KOPT-K1 (cell line): ENCODE data around the gene NFASC.

Source experiments
- H3K27ac ChIP-seq: fragments of 200-600 bp; sonication (generic); 2 replicates; pipeline ENCODE4 v1.5.1; 2016; ENCODE audit warnings: antibody characterized with exemption, mild to moderate bottlenecking, low read depth, low read length; ENCODE audit not compliant: poor library complexity, severe bottlenecking
- H3K36me3 ChIP-seq: fragments of 200-600 bp; sonication (generic); 2 replicates; pipeline ENCODE4 v1.5.1; 2017; ENCODE audit warnings: antibody characterized with exemption, mild to moderate bottlenecking, low read length, moderate library complexity; ENCODE audit not compliant: insufficient read depth
- H3K9me3 ChIP-seq: fragments of 200-600 bp; sonication (generic); 2 replicates; pipeline ENCODE4 v1.5.1; 2017; ENCODE audit warnings: antibody characterized with exemption, low read length, mild to moderate bottlenecking; ENCODE audit not compliant: insufficient read depth, poor library complexity, severe bottlenecking

Gene NFASC

GRCh38 chr1:204889681-204890383, 19.2 kb downstream of the NFASC start:
- Histone ChIP-seq H3K27ac (no peak overlapping the region), H3K9me3 (no peaks in the 10 kb centered on the region), H3K36me3 (no peaks in the 10 kb centered on the region)

- no peaks in the 10 kb centered on the region for H3K36me3 ChIP-seq
- no peaks in the 10 kb centered on the region for H3K9me3 ChIP-seq
- H3K27ac ChIP-seq, result no peak overlapping the region
These were observed 21.2 kb downstream of the NFASC start for GRCh38 chr1:204891860-204892259.

- Histone ChIP-seq H3K36me3 (no peaks in the 10 kb centered on the region), H3K9me3 (no peaks in the 10 kb centered on the region), H3K27ac (no peak overlapping the region)
These were observed 23.4 kb downstream of the NFASC start for GRCh38 chr1:204894031-204894430.

GRCh38 chr1:204894606-204895005, 23.9 kb downstream of the NFASC start:
- no peaks in the 10 kb centered on the region for H3K9me3 ChIP-seq
- no peaks in the 10 kb centered on the region for H3K36me3 ChIP-seq
- H3K27ac ChIP-seq, result no peak overlapping the region

GRCh38 chr1:204896023-204896422, 25.4 kb downstream of the NFASC start:
- no peaks in the 10 kb centered on the region for H3K9me3 ChIP-seq
- H3K36me3 ChIP-seq, result no peaks in the 10 kb centered on the region
- H3K27ac ChIP-seq, result no peak overlapping the region

GRCh38 chr1:204896787-204897469, 26.3 kb downstream of the NFASC start:
- H3K36me3 ChIP-seq, result no peaks in the 10 kb centered on the region
- no peaks in the 10 kb centered on the region for H3K9me3 ChIP-seq
- H3K27ac ChIP-seq, result no peak overlapping the region

- H3K9me3 ChIP-seq, result no peaks in the 10 kb centered on the region
- H3K36me3 ChIP-seq, result no peaks in the 10 kb centered on the region
These were observed 30.1 kb downstream of the NFASC start for GRCh38 chr1:204900721-204901120.

GRCh38 chr1:204902671-204903070, 32.0 kb downstream of the NFASC start:
- no peaks in the 10 kb centered on the region for H3K36me3 ChIP-seq

More at GRCh38 chr1:204900721-204901120, 30.1 kb downstream of the NFASC start:
- H3K27ac ChIP-seq, result no peak overlapping the region

GRCh38 chr1:204904228-204904810, 33.7 kb downstream of the NFASC start:
- Histone ChIP-seq H3K27ac (no peak overlapping the region), H3K9me3 (no peaks in the 10 kb centered on the region)

More at GRCh38 chr1:204902671-204903070, 32.0 kb downstream of the NFASC start:
- no peaks in the 10 kb centered on the region for H3K9me3 ChIP-seq
- no peak overlapping the region for H3K27ac ChIP-seq

GRCh38 chr1:204909109-204909508, 38.4 kb downstream of the NFASC start:
- Histone ChIP-seq H3K27ac (no peak overlapping the region), H3K9me3 (peaks cover 6% of the 10 kb centered on the region), H3K36me3 (no peaks in the 10 kb centered on the region)

More at GRCh38 chr1:204904228-204904810, 33.7 kb downstream of the NFASC start:
- no peaks in the 10 kb centered on the region for H3K36me3 ChIP-seq

- Histone ChIP-seq H3K27ac (no peak overlapping the region), H3K36me3 (no peaks in the 10 kb centered on the region), H3K9me3 (peaks cover 2% of the 10 kb centered on the region)
These were observed 45.3 kb downstream of the NFASC start for GRCh38 chr1:204915861-204916495.

- no peaks in the 10 kb centered on the region for H3K36me3 ChIP-seq
- no peaks in the 10 kb centered on the region for H3K9me3 ChIP-seq
- no peak overlapping the region for H3K27ac ChIP-seq
These were observed 47.1 kb downstream of the NFASC start for GRCh38 chr1:204917802-204918201.

- Histone ChIP-seq H3K9me3 (no peaks in the 10 kb centered on the region), H3K27ac (no peak overlapping the region), H3K36me3 (no peaks in the 10 kb centered on the region)
These were observed 49.8 kb downstream of the NFASC start for GRCh38 chr1:204920511-204920910.

- no peak overlapping the region for H3K27ac ChIP-seq
- H3K9me3 ChIP-seq, result no peaks in the 10 kb centered on the region
- H3K36me3 ChIP-seq, result no peaks in the 10 kb centered on the region
These were observed 50.3 kb downstream of the NFASC start for GRCh38 chr1:204920967-204921366.

- Histone ChIP-seq H3K27ac (no peak overlapping the region), H3K36me3 (no peaks in the 10 kb centered on the region), H3K9me3 (no peaks in the 10 kb centered on the region)
These were observed 51.3 kb downstream of the NFASC start for GRCh38 chr1:204921855-204922516.
